ENCODE results near the gene PTER.

GRCh38 chr10:16425449-16425848 lies 11.4 kb upstream of the PTER start:
- TF ChIP-seq REST (IDR thresholded peaks at IDR 0.05; ENCODE audit: low read depth): no peak
- TF ChIP-seq CTCF (IDR thresholded peaks at IDR 0.05 in 2 of 3, conservative IDR thresholded peaks at IDR 0.05 in 1 of 3; ENCODE audit: borderline replicate concordance in 1 of 3, insufficient read depth in 1 of 3, low read depth in 2 of 3, low read length in 2 of 3): no peak
- no peak for TF ChIP-seq EZH2 (IDR thresholded peaks at IDR 0.05)
- no peak for TF ChIP-seq SP1 (IDR thresholded peaks at IDR 0.05; ENCODE audit: low read depth)

Data from HCT116 (cell line).